Psoas muscle (tissue), 8 donors: ENCODE data around the gene STAG2. TPM values are rescaled to one million over a fixed set of nuclear protein-coding genes. Genes with fewer than 3 reads are reported as not detected.

Source experiments
- ATAC-seq, 4 donors: fragments of 200-7000 bp; cut with Tn5 transposase; one replicate each; pipeline ENCODE4 v1.9.1; 2020; ENCODE audit warnings: moderate library complexity in 3 of 4, mild to moderate bottlenecking in 2 of 4
- DNase-seq, 2 donors: peaks; one replicate each; pipeline ENCODE4 v3.0.0-alpha.2; 2020
- H3K27ac ChIP-seq: fragments of 200-600 bp; one replicate; pipeline ENCODE4 v1.8.0; 2022
- H3K27me3 ChIP-seq, 3 donors: fragments of 200-600 bp in 1 of 3; one replicate each; pipeline versions ENCODE4 v1.6.1 to v1.8.0; 2013 to 2022; ENCODE audit warnings: low read length in 2 of 3, mild to moderate bottlenecking in 2 of 3, moderate library complexity in 1 of 3; ENCODE audit not compliant: insufficient read depth in 3 of 3
- H3K36me3 ChIP-seq, 2 donors: fragments of 200-600 bp in 1 of 2; one replicate each; pipeline versions ENCODE4 v1.6.1 to v1.8.0; 2013 to 2022; ENCODE audit warnings: low read depth in 1 of 2, mild to moderate bottlenecking in 1 of 2, moderate library complexity in 1 of 2; ENCODE audit not compliant: insufficient read depth in 1 of 2
- H3K4me1 ChIP-seq: fragments of 200-600 bp; one replicate; pipeline ENCODE4 v1.8.0; 2022
- H3K4me3 ChIP-seq: fragments of 200-600 bp; one replicate; pipeline ENCODE4 v1.8.0; 2022; ENCODE audit warnings: mild to moderate bottlenecking
- H3K9me3 ChIP-seq: fragments of 200-600 bp; one replicate; pipeline ENCODE4 v1.8.0; 2022
- WGBS, 3 donors: extraction: QIAGEN DNeasy Blood & Tissue Kit; methylation state at CpG; one replicate each; pipeline versions ENCODE4 v1.1.6 to v1.1.7; 2013; 5-methylcytosine and 5-hydroxymethylcytosine counted together
- intact Hi-C, 2 donors: fragments of 100-400 bp; cut with DNase I; formaldehyde crosslinking; loops; one replicate each; pipeline versions ENCODE4 v1.11.0 to v1.14.2; 2022
- polyA plus RNA-seq, 3 donors: library from polyadenylated mRNA; stranded (reverse); fragments of 200-250 nt; gene quantifications; one replicate each; pipeline ENCODE4 v1.2.3, GENCODE V29; 2013
- total RNA-seq, 4 donors: library from RNA; stranded (reverse); fragmentation: NEBNext Ultra II Directional in 2 of 4; extraction: Animal tissue kit (Norgen Biotek cat#: 25700) in 2 of 4; gene quantifications; one replicate each; pipeline versions ENCODE4 v1.2.1 to v1.2.4, GENCODE V29; 2021 to 2023
- TF ChIP-seq, protein P1 (sequence below): fragments of 200-600 bp; IDR thresholded peaks from one replicate; pipeline ENCODE4 v1.8.0; 2022; ENCODE audit warnings: antibody characterized with exemption
- donor health status: healthy with polysubstance abuse.
- donor health status: DM: no; HTN: no; CAD: no; lungs with moderate emphysema.
- donor health status: Bipolar disorder and iron deficiency.
- donor health status: healthy.
- donor health status: DM: yes; HTN: yes; CAD: no.
- donor health status: DM: no; HTN: no; CAD: no.
- donor health status: DM: no; HTN: no; CAD: no.
- donor health status: DM: yes; HTN: yes; CAD: no.

STAG2 gene
- total and polyA plus RNA-seq, 7 donors, result 9.5 to 46.7 (median 36.3) TPM

DNA sequence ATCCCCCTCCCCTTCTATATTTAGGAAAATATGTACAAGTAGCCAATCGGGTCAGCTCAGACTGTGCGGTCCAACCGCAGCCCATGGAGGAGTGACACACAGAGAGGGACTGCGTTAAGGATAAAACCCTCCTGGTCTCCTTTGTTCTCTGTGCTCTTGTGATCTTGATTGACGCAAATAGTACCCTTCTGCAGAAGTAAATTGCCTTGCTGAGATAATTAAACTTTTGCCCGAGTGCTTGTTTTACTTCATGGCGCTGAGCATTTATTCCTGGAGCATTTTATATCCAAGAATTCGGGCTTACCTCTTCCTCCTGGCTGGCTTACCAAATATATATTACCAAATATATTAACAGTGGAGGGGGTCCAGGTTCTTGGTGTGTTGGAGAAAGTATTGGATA, 184.2 kb downstream of the STAG2 start:
- 90 to 100% (median 98%) methylated on average over 8 of the region's 8 CpGs for WGBS, 3 donors
- Histone ChIP-seq H3K27ac (no peak overlapping the region), H3K4me3 (no peak overlapping the region), H3K9me3 (peaks cover 11% of the 10 kb centered on the region), H3K27me3 (no peaks in the 10 kb centered on the region), H3K36me3 (no peaks in the 10 kb centered on the region), H3K4me1 (no peaks in the 10 kb centered on the region)
- ATAC-seq (no peak), DNase-seq (no peak)
- TF ChIP-seq, protein P1, sequence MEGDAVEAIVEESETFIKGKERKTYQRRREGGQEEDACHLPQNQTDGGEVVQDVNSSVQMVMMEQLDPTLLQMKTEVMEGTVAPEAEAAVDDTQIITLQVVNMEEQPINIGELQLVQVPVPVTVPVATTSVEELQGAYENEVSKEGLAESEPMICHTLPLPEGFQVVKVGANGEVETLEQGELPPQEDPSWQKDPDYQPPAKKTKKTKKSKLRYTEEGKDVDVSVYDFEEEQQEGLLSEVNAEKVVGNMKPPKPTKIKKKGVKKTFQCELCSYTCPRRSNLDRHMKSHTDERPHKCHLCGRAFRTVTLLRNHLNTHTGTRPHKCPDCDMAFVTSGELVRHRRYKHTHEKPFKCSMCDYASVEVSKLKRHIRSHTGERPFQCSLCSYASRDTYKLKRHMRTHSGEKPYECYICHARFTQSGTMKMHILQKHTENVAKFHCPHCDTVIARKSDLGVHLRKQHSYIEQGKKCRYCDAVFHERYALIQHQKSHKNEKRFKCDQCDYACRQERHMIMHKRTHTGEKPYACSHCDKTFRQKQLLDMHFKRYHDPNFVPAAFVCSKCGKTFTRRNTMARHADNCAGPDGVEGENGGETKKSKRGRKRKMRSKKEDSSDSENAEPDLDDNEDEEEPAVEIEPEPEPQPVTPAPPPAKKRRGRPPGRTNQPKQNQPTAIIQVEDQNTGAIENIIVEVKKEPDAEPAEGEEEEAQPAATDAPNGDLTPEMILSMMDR, result no peak
- intact Hi-C loops, result no loop called here

DNA sequence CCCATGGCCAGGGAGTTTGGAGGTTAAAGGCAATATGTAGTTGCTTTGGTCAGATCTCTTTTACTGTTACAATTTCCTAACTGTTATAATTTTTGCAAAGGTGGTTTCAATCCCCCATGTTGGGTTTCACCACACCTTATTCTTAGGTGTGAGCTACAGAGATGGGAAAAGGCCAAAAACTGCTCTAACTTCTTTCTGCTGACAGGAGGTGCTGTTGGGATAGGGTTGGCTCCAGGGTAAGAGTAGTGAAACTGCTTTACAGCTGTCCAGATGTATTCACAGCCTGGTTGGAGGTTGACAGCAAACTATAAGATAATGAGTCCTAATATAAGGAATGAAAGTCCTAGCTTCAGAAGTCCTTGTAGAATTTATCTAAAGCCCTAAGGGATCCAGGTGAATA, 189.7 kb downstream of the STAG2 start:
- ATAC-seq, result no peak
- H3K27me3 ChIP-seq, result no peaks in the 10 kb centered on the region
- H3K27ac ChIP-seq, result no peak overlapping the region
- no peak overlapping the region for H3K4me3 ChIP-seq
- no peaks in the 10 kb centered on the region for H3K36me3 ChIP-seq
- H3K9me3 ChIP-seq, result peaks cover 14% of the 10 kb centered on the region
- no peak for DNase-seq
- no peaks in the 10 kb centered on the region for H3K4me1 ChIP-seq
- TF ChIP-seq, protein P1, result no peak
- intact Hi-C loops, result no loop called here

Other genes starting within 250 kb of the STAG2 start
- gene THOC2, start 228.7 kb upstream of the STAG2 start, total RNA-seq, result 10 to 100 TPM; 19.9 to 25.9 (median 21.3) TPM
- gene THOC2, start 228.7 kb upstream of the STAG2 start, polyA plus RNA-seq, result 10 to 100 TPM; 18.5 to 21.6 (median 19.9) TPM
- gene XIAP, start 101.7 kb upstream of the STAG2 start, total RNA-seq, result 10 to 100 TPM; 34.8 to 40.1 (median 37.6) TPM
- gene XIAP, start 101.7 kb upstream of the STAG2 start, polyA plus RNA-seq, result 10 to 100 TPM in 2 of 3 donors, 1 to 10 TPM in 1; 7.5 to 27.9 (median 13.7) TPM